Smooth muscle cell (in vitro differentiated cells): ENCODE results near the gene SWAP70. TPM values are rescaled to one million over a fixed set of nuclear protein-coding genes. Genes with fewer than 3 reads are reported as not detected.
"Not testable (repeated sequence)": the region's sequence is repeated elsewhere in the genome, so short reads cannot be mapped to it uniquely, and the experiment has no call there.

ENCODE experiments used
- DNase-seq: peaks from one replicate; lab custom pipeline; 2025; ENCODE audit not compliant: unreplicated experiment; lab: John Stamatoyannopoulos, UW
- H2AFZ ChIP-seq: fragments of 200-600 bp; sonication (generic); 2 replicates; pipeline ENCODE4 v1.6.0; 2016; ENCODE audit warnings: antibody characterized with exemption, low read depth, mild to moderate bottlenecking
- H3F3A ChIP-seq: fragments of 200-600 bp; sonication (generic); 2 replicates; pipeline ENCODE4 v1.6.0; 2017; ENCODE audit warnings: antibody characterized with exemption, low read depth
- H3K27ac ChIP-seq: fragments of 200-600 bp; sonication (generic); 2 replicates; pipeline ENCODE4 v1.5.1; 2016; ENCODE audit warnings: low read depth, mild to moderate bottlenecking
- H3K27me3 ChIP-seq: fragments of 200-600 bp; sonication (generic); 2 replicates; pipeline ENCODE4 v1.6.1; 2016; ENCODE audit warnings: low read depth, mild to moderate bottlenecking
- H3K36me3 ChIP-seq: fragments of 200-600 bp; sonication (generic); 2 replicates; pipeline ENCODE4 v1.5.1; 2016; ENCODE audit warnings: low read depth
- H3K4me1 ChIP-seq: fragments of 200-600 bp; sonication (generic); 2 replicates; pipeline ENCODE4 v1.5.1; 2016; ENCODE audit warnings: low read depth
- H3K4me2 ChIP-seq: fragments of 200-600 bp; sonication (generic); 2 replicates; pipeline ENCODE4 v1.6.0; 2016; ENCODE audit warnings: mild to moderate bottlenecking
- H3K4me3 ChIP-seq: fragments of 200-600 bp; sonication (generic); 2 replicates; pipeline ENCODE4 v1.5.1; 2016; ENCODE audit warnings: mild to moderate bottlenecking
- H3K79me2 ChIP-seq: fragments of 200-600 bp; sonication (generic); 2 replicates; pipeline ENCODE4 v1.6.0; 2016; ENCODE audit warnings: low read depth, mild to moderate bottlenecking
- H3K9ac ChIP-seq: fragments of 200-600 bp; sonication (generic); 2 replicates; pipeline ENCODE4 v1.6.0; 2016; ENCODE audit warnings: low read depth
- H3K9me3 ChIP-seq: fragments of 200-600 bp; sonication (generic); replicated peaks from 2 replicates; pipeline ENCODE4 v1.5.1; 2016; ENCODE audit warnings: low read depth
- H4K20me1 ChIP-seq: fragments of 200-600 bp; sonication (generic); 2 replicates; pipeline ENCODE4 v1.6.0; 2016; ENCODE audit warnings: low read depth
- CTCF ChIP-seq: fragments of 200-600 bp; sonication (generic); IDR thresholded peaks from 2 replicates; pipeline ENCODE4 v1.5.1; 2017; ENCODE audit warnings: borderline replicate concordance, mild to moderate bottlenecking, antibody characterized with exemption; ENCODE audit not compliant: insufficient read depth, poor library complexity, severe bottlenecking
- WGBS: methylation state at CpG from one replicate; pipeline ENCODE4 v1.1.7; 2016; ENCODE audit warnings: low lambda C conversion rate; 5-methylcytosine and 5-hydroxymethylcytosine counted together
- polyA plus RNA-seq: library from polyadenylated mRNA; unstranded; fragments of >200 nt; fragmentation: Nextera tagmentation; extraction: Ambion mirVana; gene quantifications from 2 replicates; pipeline ENCODE4 v1.2.1, GENCODE V29; 2016
- total RNA-seq: library from RNA; depleted of rRNA; stranded (reverse); fragments of >200 nt; gene quantifications from 2 replicates; pipeline ENCODE4 v1.2.3, GENCODE V29; 2014

Gene SWAP70
- total and polyA plus RNA-seq, 2 experiments from 2014 or later = 15.4 to 17.8 TPM

- H3K4me2 ChIP-seq = no peak overlapping the region
- H3K9me3 ChIP-seq = no peaks in the 10 kb centered on the region
- peaks cover 10% of the 10 kb centered on the region for H3K4me1 ChIP-seq
- WGBS = 93% methylated on average over 4 of the region's 4 CpGs
- no peak for DNase-seq
- H3K36me3 ChIP-seq = no peaks in the 10 kb centered on the region
- no peak overlapping the region for H3K4me3 ChIP-seq
- H3K27me3 ChIP-seq = no peaks in the 10 kb centered on the region
- H3K27ac ChIP-seq = no peak overlapping the region
- no peak for TF ChIP-seq CTCF
- no peak overlapping the region for H2AFZ ChIP-seq
- peaks cover 7% of the 10 kb centered on the region for H3F3A ChIP-seq
- H3K9ac ChIP-seq = no peak overlapping the region
- no peaks in the 10 kb centered on the region for H3K79me2 ChIP-seq
- H4K20me1 ChIP-seq = no peaks in the 10 kb centered on the region
Observed at GRCh38 chr11:9616858-9617257, 47.0 kb upstream of the SWAP70 start.

DNA sequence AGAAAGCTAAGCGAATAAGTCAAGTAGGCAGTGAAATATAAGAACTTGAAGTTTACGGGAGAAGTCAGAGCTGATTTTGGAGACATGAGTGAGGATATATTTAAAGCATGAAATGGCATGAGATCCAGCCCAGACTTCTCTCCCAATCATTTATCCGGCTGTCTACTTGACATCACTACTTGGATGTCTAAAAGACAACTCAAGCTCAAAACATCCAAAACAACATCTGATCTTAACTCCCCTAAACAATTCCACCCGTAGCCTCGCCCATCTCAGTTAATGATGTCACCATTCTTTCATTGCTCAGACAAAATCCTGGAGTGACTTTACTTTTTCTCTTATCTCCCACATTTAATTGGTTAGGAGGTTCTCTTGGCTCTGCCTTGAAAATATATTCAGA lies 45.9 kb upstream of the SWAP70 start:
- no peak overlapping the region for H3K4me2 ChIP-seq
- H3K27me3 ChIP-seq = no peaks in the 10 kb centered on the region
- peak overlapping the region; percentile 53 for H3K27ac ChIP-seq
- H3K9ac ChIP-seq = no peak overlapping the region
- H3F3A ChIP-seq = peaks cover 7% of the 10 kb centered on the region
- DNase-seq = no peak
- WGBS = 70% methylated on average over 5 of the region's 5 CpGs
- no peaks in the 10 kb centered on the region for H4K20me1 ChIP-seq
- no peak for TF ChIP-seq CTCF
- H3K4me3 ChIP-seq = no peak overlapping the region
- no peaks in the 10 kb centered on the region for H3K9me3 ChIP-seq
- peaks cover 7% of the 10 kb centered on the region for H3K4me1 ChIP-seq
- no peaks in the 10 kb centered on the region for H3K36me3 ChIP-seq
- H2AFZ ChIP-seq = no peak overlapping the region
- no peaks in the 10 kb centered on the region for H3K79me2 ChIP-seq

DNA sequence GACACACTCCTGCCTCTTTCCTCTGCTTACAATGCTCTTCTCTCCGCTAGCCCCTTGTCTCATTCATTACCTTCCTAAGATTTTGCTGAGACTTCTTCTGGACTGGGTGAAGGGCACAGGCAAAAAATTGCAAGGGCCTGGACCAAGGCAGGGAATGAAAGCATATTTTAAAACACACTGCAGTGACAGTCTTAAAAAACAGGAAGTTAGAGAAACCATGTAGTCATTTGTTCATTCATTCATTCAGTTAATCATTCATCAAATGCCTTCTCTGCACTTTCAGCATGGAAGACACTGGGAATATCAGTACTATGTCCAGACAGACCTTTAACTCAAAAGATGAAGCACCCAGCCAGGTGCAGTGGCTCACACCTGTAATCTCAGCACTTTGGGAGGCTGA lies 44.9 kb upstream of the SWAP70 start:
- Histone ChIP-seq H3K9me3 (no peaks in the 10 kb centered on the region), H3K4me2 (no peak overlapping the region), H3K36me3 (no peaks in the 10 kb centered on the region), H3F3A (peaks cover 7% of the 10 kb centered on the region), H3K4me1 (no peaks in the 10 kb centered on the region), H2AFZ (no peak overlapping the region), H3K27me3 (no peaks in the 10 kb centered on the region), H3K79me2 (no peaks in the 10 kb centered on the region), H3K4me3 (no peak overlapping the region), H3K9ac (no peak overlapping the region), H3K27ac (no peak overlapping the region), H4K20me1 (no peaks in the 10 kb centered on the region)
- 100% methylated on average over 1 of the region's 1 CpG for WGBS
- TF ChIP-seq CTCF = no peak
- DNase-seq = no peak

GRCh38 chr11:9619971-9620370 lies 43.9 kb upstream of the SWAP70 start:
- DNase-seq = no peak
- Histone ChIP-seq H3K4me3 (no peak overlapping the region), H3K79me2 (no peaks in the 10 kb centered on the region), H3K4me2 (no peak overlapping the region), H3K4me1 (no peaks in the 10 kb centered on the region), H3K27me3 (no peaks in the 10 kb centered on the region), H4K20me1 (no peaks in the 10 kb centered on the region), H3K9me3 (no peaks in the 10 kb centered on the region), H3K27ac (no peak overlapping the region), H3K9ac (no peak overlapping the region), H2AFZ (no peak overlapping the region), H3F3A (peaks cover 3% of the 10 kb centered on the region), H3K36me3 (no peaks in the 10 kb centered on the region)
- TF ChIP-seq CTCF = no peak

DNA sequence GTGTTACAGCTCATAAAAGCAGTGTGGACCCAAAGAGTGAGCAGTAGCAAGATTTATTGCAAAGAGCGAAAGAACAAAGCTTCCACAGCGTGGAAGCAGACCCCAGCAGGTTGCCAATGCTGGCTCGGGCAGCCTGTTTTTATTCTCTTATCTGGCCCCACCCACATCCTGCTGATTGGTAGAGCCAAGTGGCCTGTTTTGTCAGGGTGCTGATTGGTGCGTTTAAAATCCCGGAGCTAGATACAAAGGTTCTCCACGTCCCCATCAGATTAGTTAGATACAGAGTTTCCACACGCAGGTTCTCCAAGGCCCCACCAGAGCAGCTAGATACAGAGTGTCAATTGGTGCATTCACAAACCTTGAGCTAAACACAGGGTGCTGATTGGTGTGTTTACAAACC lies 41.5 kb upstream of the SWAP70 start:
- H2AFZ ChIP-seq, H3K79me2 ChIP-seq, H3K4me3 ChIP-seq, H4K20me1 ChIP-seq, H3K9me3 ChIP-seq, H3K27ac ChIP-seq, DNase-seq, H3K27me3 ChIP-seq, H3F3A ChIP-seq, H3K4me2 ChIP-seq, H3K36me3 ChIP-seq, H3K9ac ChIP-seq: not testable (repeated sequence)
- 79% methylated on average over 7 of the region's 7 CpGs for WGBS
- H3K4me1 ChIP-seq = peaks cover 17% of the 10 kb centered on the region

- H3K27ac ChIP-seq, H3K27me3 ChIP-seq, H2AFZ ChIP-seq, H4K20me1 ChIP-seq, H3K79me2 ChIP-seq, H3K4me3 ChIP-seq, H3K4me2 ChIP-seq, DNase-seq, H3F3A ChIP-seq, H3K36me3 ChIP-seq, H3K9ac ChIP-seq, H3K9me3 ChIP-seq: not testable (repeated sequence)
- H3K4me1 ChIP-seq = peaks cover 24% of the 10 kb centered on the region
- 99% methylated on average over 20 of the region's 23 CpGs for whole genome bisulfite sequencing
Observed at GRCh38 chr11:9623053-9623452, 40.8 kb upstream of the SWAP70 start.
